Immature natural killer cell (primary cell): ENCODE measurements around the gene GNB4. TPM values are rescaled to one million over a fixed set of nuclear protein-coding genes. Genes with fewer than 3 reads are reported as not detected.

Experiments
- DNase-seq, 3 donors: peaks; one replicate each; pipeline ENCODE4 v3.0.0; 2022; ENCODE audit warnings: mixed read lengths in 1 of 3
- H3K27ac Mint-ChIP-seq, 6 donors: one replicate each; pipeline ENCODE4 v1.8.0; 2020; ENCODE audit warnings: mixed read lengths in 6 of 6, mild to moderate bottlenecking in 5 of 6, inconsistent platforms in 4 of 6, moderate library complexity in 3 of 6
- H3K27me3 Mint-ChIP-seq, 3 donors: one replicate each; pipeline ENCODE4 v1.8.0; 2020 to 2021; ENCODE audit warnings: low read depth in 3 of 3, mild to moderate bottlenecking in 3 of 3, mixed read lengths in 3 of 3, moderate library complexity in 3 of 3, inconsistent platforms in 1 of 3
- H3K36me3 Mint-ChIP-seq, 3 donors: one replicate each; pipeline ENCODE4 v1.8.0; 2020; ENCODE audit warnings: mixed read lengths in 3 of 3, inconsistent platforms in 2 of 3, mild to moderate bottlenecking in 2 of 3
- H3K4me1 Mint-ChIP-seq, 2 donors: one replicate each; pipeline ENCODE4 v1.8.0; 2020; ENCODE audit warnings: inconsistent platforms in 2 of 2, mild to moderate bottlenecking in 2 of 2, mixed read lengths in 2 of 2, moderate library complexity in 1 of 2
- H3K4me3 Mint-ChIP-seq, 5 donors: one replicate each; pipeline ENCODE4 v1.8.0; 2020; ENCODE audit warnings: mild to moderate bottlenecking in 5 of 5, mixed read lengths in 5 of 5, inconsistent platforms in 3 of 5, moderate library complexity in 3 of 5
- H3K9me3 Mint-ChIP-seq, 6 donors: one replicate each; pipeline ENCODE4 v1.8.0; 2020; ENCODE audit warnings: mild to moderate bottlenecking in 6 of 6, mixed read lengths in 6 of 6, inconsistent platforms in 4 of 6, moderate library complexity in 3 of 6
- polyA plus RNA-seq, 3 donors: library from polyadenylated mRNA; unstranded; fragments of 300-500 nt; fragmentation: Illumina TruSeq; gene quantifications; one replicate each; pipeline ENCODE4 v1.2.3, GENCODE V29; 2021

Gene GNB4
- polyA plus RNA-seq, 3 donors from 2014 or later = 2.2 to 12.3 (median 3.0) TPM

- Mint-ChIP-seq H3K4me3 (no peak overlapping the region), H3K9me3 (no peaks in the 10 kb centered on the region), H3K36me3 (no peaks in the 10 kb centered on the region), H3K27me3 (peaks cover 8 to 20% (median 13%) of the 10 kb centered on the region in 3 donors), H3K27ac (no peak overlapping the region), H3K4me1 (peaks cover 17 to 19% of the 10 kb centered on the region in 2 donors)
- no peak for DNase-seq
These were observed 3.6 kb upstream of the GNB4 start for GRCh38 chr3:179454887-179455286.

- peaks cover 6 to 19% (median 13%) of the 10 kb centered on the region in 3 donors for H3K27me3 Mint-ChIP-seq
- H3K27ac Mint-ChIP-seq = no peak overlapping the region
- no peaks in the 10 kb centered on the region for H3K9me3 Mint-ChIP-seq
- H3K36me3 Mint-ChIP-seq = no peaks in the 10 kb centered on the region
- DNase-seq = no peak
- peaks cover 22 to 27% of the 10 kb centered on the region in 2 donors for H3K4me1 Mint-ChIP-seq
- H3K4me3 Mint-ChIP-seq = no peak overlapping the region
These were observed 2.7 kb upstream of the GNB4 start for GRCh38 chr3:179453967-179454366.

GRCh38 chr3:179452872-179453271 lies 1.6 kb upstream of the GNB4 start:
- Mint-ChIP-seq H3K27ac (no peak overlapping the region), H3K27me3 (peaks cover 6 to 22% (median 13%) of the 10 kb centered on the region in 3 donors), H3K36me3 (no peaks in the 10 kb centered on the region), H3K9me3 (no peaks in the 10 kb centered on the region), H3K4me3 (peak overlapping the region in 4 of 5 donors; percentile 18 to 88 (median 86)), H3K4me1 (peaks cover 22 to 27% of the 10 kb centered on the region in 2 donors)
- DNase-seq = no peak

GRCh38 chr3:179452176-179452564 lies 900 bp upstream of the GNB4 start:
- Mint-ChIP-seq H3K4me3 (peak overlapping the region; percentile 86 to 91 (median 87)), H3K4me1 (peaks cover 22 to 27% of the 10 kb centered on the region in 2 donors), H3K27ac (no peak overlapping the region), H3K9me3 (no peaks in the 10 kb centered on the region), H3K27me3 (peaks cover 10 to 23% (median 13%) of the 10 kb centered on the region in 3 donors), H3K36me3 (no peaks in the 10 kb centered on the region)
- DNase-seq = no peak

GRCh38 chr3:179450901-179451264 lies 387 bp downstream of the GNB4 start:
- Mint-ChIP-seq H3K27me3 (peaks cover 10 to 23% (median 19%) of the 10 kb centered on the region in 3 donors), H3K4me3 (peak overlapping the region; percentile 85 to 88 (median 86)), H3K27ac (peak overlapping the region in 1 of 6 donors; percentile 42), H3K9me3 (no peaks in the 10 kb centered on the region), H3K4me1 (peaks cover 22 to 27% of the 10 kb centered on the region in 2 donors), H3K36me3 (no peaks in the 10 kb centered on the region)
- DNase-seq = peak in 1 of 3 donors; percentile 11

- H3K4me1 Mint-ChIP-seq = peaks cover 22 to 27% of the 10 kb centered on the region in 2 donors
- peaks cover 10 to 20% (median 19%) of the 10 kb centered on the region in 3 donors for H3K27me3 Mint-ChIP-seq
- peak overlapping the region in 3 of 6 donors; percentile 39 to 60 (median 42) for H3K27ac Mint-ChIP-seq
- DNase-seq = no peak
- H3K9me3 Mint-ChIP-seq = no peaks in the 10 kb centered on the region
- H3K36me3 Mint-ChIP-seq = no peaks in the 10 kb centered on the region
- peak overlapping the region; percentile 85 to 88 (median 86) for H3K4me3 Mint-ChIP-seq
These were observed 989 bp downstream of the GNB4 start for GRCh38 chr3:179450261-179450701.

GRCh38 chr3:179449636-179450035 lies 1.6 kb downstream of the GNB4 start:
- Mint-ChIP-seq H3K27ac (no peak overlapping the region), H3K9me3 (no peaks in the 10 kb centered on the region), H3K4me1 (peaks cover 22 to 27% of the 10 kb centered on the region in 2 donors), H3K36me3 (no peaks in the 10 kb centered on the region), H3K27me3 (peaks cover 10 to 20% (median 19%) of the 10 kb centered on the region in 3 donors), H3K4me3 (peak overlapping the region in 4 of 5 donors; percentile 13 to 88 (median 51))
- no peak for DNase-seq

GRCh38 chr3:179447251-179447650 lies 4.0 kb downstream of the GNB4 start:
- Mint-ChIP-seq H3K4me1 (peaks cover 22 to 25% of the 10 kb centered on the region in 2 donors), H3K4me3 (no peak overlapping the region), H3K27ac (no peak overlapping the region), H3K27me3 (peaks cover 8 to 25% (median 18%) of the 10 kb centered on the region in 3 donors), H3K36me3 (no peaks in the 10 kb centered on the region), H3K9me3 (no peaks in the 10 kb centered on the region)
- no peak for DNase-seq

- no peak overlapping the region for H3K27ac Mint-ChIP-seq
- no peak for DNase-seq
- no peak overlapping the region for H3K4me3 Mint-ChIP-seq
- H3K9me3 Mint-ChIP-seq = no peaks in the 10 kb centered on the region
- peaks cover 8 to 19% (median 16%) of the 10 kb centered on the region in 3 donors for H3K27me3 Mint-ChIP-seq
- H3K36me3 Mint-ChIP-seq = no peaks in the 10 kb centered on the region
- peaks cover 15 to 18% of the 10 kb centered on the region in 2 donors for H3K4me1 Mint-ChIP-seq
These were observed 4.8 kb downstream of the GNB4 start for GRCh38 chr3:179446501-179446900.

GRCh38 chr3:179438841-179439240 lies 12.4 kb downstream of the GNB4 start:
- no peaks in the 10 kb centered on the region for H3K36me3 Mint-ChIP-seq
- H3K4me3 Mint-ChIP-seq = no peak overlapping the region
- H3K27ac Mint-ChIP-seq = peak overlapping the region in 1 of 6 donors; percentile 4
- peaks cover 0 to 5% of the 10 kb centered on the region in 2 donors for H3K4me1 Mint-ChIP-seq
- peaks cover 0 to 4% (median 0%) of the 10 kb centered on the region in 3 donors for H3K27me3 Mint-ChIP-seq
- DNase-seq = peak in 1 of 3 donors; percentile 5
- no peaks in the 10 kb centered on the region for H3K9me3 Mint-ChIP-seq

- Mint-ChIP-seq H3K9me3 (no peaks in the 10 kb centered on the region), H3K27me3 (no peaks in the 10 kb centered on the region), H3K36me3 (no peaks in the 10 kb centered on the region), H3K27ac (no peak overlapping the region), H3K4me3 (no peak overlapping the region), H3K4me1 (peaks cover 0 to 5% of the 10 kb centered on the region in 2 donors)
- DNase-seq = no peak
These were observed 14.8 kb downstream of the GNB4 start for GRCh38 chr3:179436517-179436916.

- Mint-ChIP-seq H3K36me3 (no peaks in the 10 kb centered on the region), H3K4me3 (no peak overlapping the region), H3K4me1 (no peaks in the 10 kb centered on the region), H3K27ac (no peak overlapping the region), H3K27me3 (no peaks in the 10 kb centered on the region), H3K9me3 (no peaks in the 10 kb centered on the region)
- DNase-seq = no peak
These were observed 18.8 kb downstream of the GNB4 start for GRCh38 chr3:179432451-179432850.

GRCh38 chr3:179432021-179432420 lies 19.2 kb downstream of the GNB4 start:
- no peaks in the 10 kb centered on the region for H3K36me3 Mint-ChIP-seq
- DNase-seq = no peak
- H3K4me1 Mint-ChIP-seq = no peaks in the 10 kb centered on the region
- H3K4me3 Mint-ChIP-seq = no peak overlapping the region
- no peaks in the 10 kb centered on the region for H3K27me3 Mint-ChIP-seq
- H3K9me3 Mint-ChIP-seq = no peaks in the 10 kb centered on the region
- H3K27ac Mint-ChIP-seq = no peak overlapping the region

GRCh38 chr3:179430277-179430870 lies 20.9 kb downstream of the GNB4 start:
- peaks cover 0 to 1% (median 0%) of the 10 kb centered on the region in 3 donors for H3K27me3 Mint-ChIP-seq
- no peaks in the 10 kb centered on the region for H3K4me1 Mint-ChIP-seq
- no peak overlapping the region for H3K27ac Mint-ChIP-seq
- no peak overlapping the region for H3K4me3 Mint-ChIP-seq
- H3K9me3 Mint-ChIP-seq = no peaks in the 10 kb centered on the region
- no peaks in the 10 kb centered on the region for H3K36me3 Mint-ChIP-seq
- DNase-seq = no peak
